ENCODE results near the gene MRPS2.

The MRPS2 gene

DNA sequence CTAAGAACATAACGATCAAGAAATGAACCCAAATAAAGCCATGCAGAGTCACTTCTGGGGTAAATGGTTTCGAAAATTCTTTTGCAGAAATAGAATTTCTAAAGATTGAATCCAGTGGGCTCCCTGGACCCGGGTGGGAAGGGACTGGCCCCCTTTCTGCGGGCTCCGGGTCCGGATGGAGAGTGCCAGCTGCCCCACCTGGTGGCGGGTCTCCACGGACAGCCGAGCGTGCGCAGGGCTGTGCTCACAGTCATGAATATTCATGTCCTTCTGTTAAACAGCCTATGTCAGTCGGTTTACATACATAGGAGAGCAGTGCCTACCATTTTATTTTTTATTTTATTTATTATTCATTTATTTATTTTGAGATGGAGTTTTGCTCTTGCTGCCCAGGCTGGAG lies 25.6 kb upstream of the MRPS2 start:
- DNase-seq (ENCODE audit: low read depth) = peak; percentile 16
- peak; percentile 43 for TF ChIP-seq CTCF (IDR thresholded peaks at IDR 0.05; ENCODE audit: low read length, missing control alignments)
- H3K4me3 ChIP-seq (replicated peaks; ENCODE audit: low read depth, low read length) = no peak overlapping the region

GRCh38 chr9:135476561-135477355 lies 23.7 kb upstream of the MRPS2 start:
- peak; percentile 33 for DNase-seq (ENCODE audit: low read depth)
- TF ChIP-seq CTCF (IDR thresholded peaks at IDR 0.05; ENCODE audit: low read length, missing control alignments) = no peak
- H3K4me3 ChIP-seq (replicated peaks; ENCODE audit: low read depth, low read length) = no peak overlapping the region

GRCh38 chr9:135478191-135478590 lies 22.3 kb upstream of the MRPS2 start:
- DNase-seq (ENCODE audit: low read depth) = no peak
- TF ChIP-seq CTCF (IDR thresholded peaks at IDR 0.05; ENCODE audit: low read length, missing control alignments) = no peak

GRCh38 chr9:135478829-135479468 lies 21.5 kb upstream of the MRPS2 start:
- DNase-seq (ENCODE audit: low read depth) = peak; percentile 28
- peak overlapping the region; percentile 34 for H3K4me3 ChIP-seq (replicated peaks; ENCODE audit: low read depth, low read length)
- TF ChIP-seq CTCF (IDR thresholded peaks at IDR 0.05; ENCODE audit: low read length, missing control alignments) = peak; percentile 22

More at GRCh38 chr9:135478191-135478590, 22.3 kb upstream of the MRPS2 start:
- no peak overlapping the region for H3K4me3 ChIP-seq (replicated peaks; ENCODE audit: low read depth, low read length)

DNA sequence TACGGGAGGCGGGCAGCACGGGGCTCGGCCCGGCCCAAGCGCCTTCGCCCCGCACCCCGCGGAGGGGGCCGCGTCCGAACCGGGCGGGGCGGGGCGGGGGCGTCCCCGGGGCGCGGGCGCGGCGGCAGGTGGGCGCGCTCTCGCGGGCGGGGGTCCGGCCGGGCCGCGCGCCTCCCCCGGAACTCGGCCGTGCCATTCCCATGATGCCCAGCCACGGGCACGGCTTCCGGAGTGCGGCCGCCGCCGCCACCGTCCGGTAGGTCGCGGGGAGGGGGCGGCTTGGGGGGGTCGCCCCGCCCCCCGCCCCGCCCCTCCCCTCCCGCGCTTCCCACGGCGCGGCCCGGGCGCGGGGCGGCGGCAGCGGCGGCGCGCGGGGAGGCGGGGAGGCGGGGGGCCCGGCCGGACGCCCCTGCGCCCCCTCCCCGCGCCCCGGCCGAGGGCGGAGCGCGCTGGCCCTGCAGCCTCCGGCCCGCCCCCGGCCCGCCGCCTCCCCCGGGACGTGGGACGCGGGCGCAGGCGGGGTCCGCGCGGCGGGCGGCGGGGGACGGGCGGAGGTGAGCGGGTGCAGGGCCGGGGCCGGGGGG lies 20.9 kb upstream of the MRPS2 start, which contains the start of gene PPP1R26:
Gene PPP1R26, plus strand, starts transcription at position 314 of the 584 bp plus-strand sequence. CDS start 4,729 bp downstream, outside the sequence.
- no peak for DNase-seq (ENCODE audit: low read depth)
- no peak for TF ChIP-seq CTCF (IDR thresholded peaks at IDR 0.05; ENCODE audit: low read length, missing control alignments)
- H3K4me3 ChIP-seq (replicated peaks; ENCODE audit: low read depth, low read length) = peak within 1 kb of the TSS; percentile 74

GRCh38 chr9:135480071-135480939 lies 20.2 kb upstream of the MRPS2 start:
- no peak for TF ChIP-seq CTCF (IDR thresholded peaks at IDR 0.05; ENCODE audit: low read length, missing control alignments)
- H3K4me3 ChIP-seq (replicated peaks; ENCODE audit: low read depth, low read length) = peak overlapping the region; percentile 74
- peak; percentile 29 for DNase-seq (ENCODE audit: low read depth)
